B cell (primary cell): ENCODE results near the gene ICA1L. TPM values are rescaled to one million over a fixed set of nuclear protein-coding genes. Genes with fewer than 3 reads are reported as not detected.
"Not testable (repeated sequence)": the region's sequence is repeated elsewhere in the genome, so short reads cannot be mapped to it uniquely, and the experiment has no call there.

ENCODE experiments used
- ATAC-seq: fragments of 200-7000 bp; cut with Tn5 transposase; one replicate; pipeline ENCODE4 v1.10.0; 2021; ENCODE audit warnings: low read depth, mild to moderate bottlenecking, moderate number of reproducible peaks, moderate library complexity
- CTCF ChIA-PET: fragments of 350-600 bp; sonication (Branson Sonifier 250); formaldehyde crosslinking; loops from one replicate; lab custom pipeline; 2021; ENCODE audit warnings: antibody characterized with exemption, inconsistent platforms; lab: Charles Lee
- POLR2A ChIA-PET: fragments of 350-600 bp; sonication (Branson Sonifier 250); formaldehyde crosslinking; loops from one replicate; lab custom pipeline; 2021; ENCODE audit warnings: antibody characterized with exemption; lab: Charles Lee
- DNase-seq: peaks from one replicate; pipeline ENCODE4 v3.0.0; 2013
- H2AFZ ChIP-seq: 2 replicates; pipeline ENCODE4 v1.6.1; 2012; ENCODE audit warnings: mild to moderate bottlenecking, low read depth, low read length; ENCODE audit not compliant: insufficient read depth, poor library complexity, severe bottlenecking
- H3K27ac ChIP-seq, 2 donors: 1 replicate in 1 of 2; 2 replicates in 1 of 2; pipeline ENCODE4 v1.5.1; 2012 to 2013; ENCODE audit warnings: low read length in 2 of 2, mild to moderate bottlenecking in 2 of 2, moderate library complexity in 1 of 2
- H3K27me3 ChIP-seq, 4 experiments: fragments of 200-600 bp in 1 of 4; sonication (generic) in 1 of 4; replicated peaks in 1 of 4; 1 replicate in 2 of 4; 2 replicates in 2 of 4; pipeline versions ENCODE4 v1.6.1 to v1.7.0; 2013 to 2016; ENCODE audit warnings: low read length in 3 of 4, mild to moderate bottlenecking in 2 of 4, mixed read lengths in 1 of 4, moderate library complexity in 1 of 4; ENCODE audit not compliant: insufficient read depth in 4 of 4, control insufficient read depth in 3 of 4; ENCODE audit errors: control extremely low read depth in 1 of 4
- H3K36me3 ChIP-seq, 2 experiments: replicated peaks in 1 of 2; 1 replicate in 1 of 2; 2 replicates in 1 of 2; pipeline versions ENCODE4 v1.6.1 to v1.7.1; 2013; ENCODE audit warnings: low read length in 1 of 2; ENCODE audit not compliant: insufficient read depth in 2 of 2, control insufficient read depth in 1 of 2; ENCODE audit errors: control extremely low read depth in 1 of 2, extremely low read depth in 1 of 2
- H3K4me1 ChIP-seq, 2 donors: fragments of 200-600 bp in 1 of 2; sonication (generic) in 1 of 2; 1 replicate in 1 of 2; 2 replicates in 1 of 2; pipeline versions ENCODE4 v1.5.1 to v1.6.1; 2013 to 2017; ENCODE audit warnings: low read length in 2 of 2; ENCODE audit not compliant: control insufficient read depth in 2 of 2, insufficient read depth in 2 of 2
- H3K4me2 ChIP-seq: replicated peaks from 2 replicates; pipeline ENCODE3; 2012; ENCODE audit warnings: mild to moderate bottlenecking, low read depth, low read length; ENCODE audit not compliant: poor library complexity, severe bottlenecking
- H3K4me3 ChIP-seq, 5 experiments: fragments of 200-600 bp in 1 of 5; sonication (generic) in 1 of 5; 1 replicate in 3 of 5; 2 replicates in 2 of 5; pipeline versions ENCODE4 v1.5.1 to v1.7.0; 2011 to 2016; ENCODE audit warnings: low read length in 4 of 5, mild to moderate bottlenecking in 4 of 5, low read depth in 2 of 5, control low read depth in 1 of 5, moderate library complexity in 1 of 5; ENCODE audit not compliant: insufficient read depth in 1 of 5; ENCODE audit errors: control extremely low read depth in 1 of 5, extremely low read depth in 1 of 5
- H3K79me2 ChIP-seq: fragments of 200-600 bp; sonication (generic); one replicate; pipeline ENCODE4 v1.6.0; 2016; ENCODE audit warnings: low read length; ENCODE audit not compliant: control insufficient read depth, insufficient read depth
- H3K9ac ChIP-seq: fragments of 200-600 bp; sonication (generic); 2 replicates; pipeline ENCODE4 v1.6.1; 2017; ENCODE audit warnings: mild to moderate bottlenecking, low read length, moderate library complexity
- H3K9me3 ChIP-seq, 3 donors: one replicate each; pipeline versions ENCODE4 v1.6.1 to v1.7.1; 2013; ENCODE audit warnings: low read length in 2 of 3; ENCODE audit not compliant: control insufficient read depth in 2 of 3, insufficient read depth in 1 of 3; ENCODE audit errors: control extremely low read depth in 1 of 3
- H4K20me1 ChIP-seq: 2 replicates; pipeline ENCODE4 v1.6.0; 2012; ENCODE audit warnings: mild to moderate bottlenecking, low read length; ENCODE audit not compliant: insufficient read depth, control insufficient read depth, poor library complexity, severe bottlenecking
- H3K27ac Mint-ChIP-seq: one replicate; pipeline ENCODE4 v1.8.0; 2021; ENCODE audit warnings: mixed read lengths
- H3K27me3 Mint-ChIP-seq: one replicate; pipeline ENCODE4 v1.8.0; 2021; ENCODE audit warnings: mixed read lengths
- H3K4me1 Mint-ChIP-seq: one replicate; pipeline ENCODE4 v1.8.0; 2021; ENCODE audit warnings: mixed read lengths
- H3K4me3 Mint-ChIP-seq: one replicate; pipeline ENCODE4 v1.8.0; 2021; ENCODE audit warnings: mixed read lengths
- H3K9me3 Mint-ChIP-seq: one replicate; pipeline ENCODE4 v1.8.0; 2022; ENCODE audit warnings: mixed read lengths; ENCODE audit not compliant: insufficient read depth
- EZH2 ChIP-seq: IDR thresholded peaks from 2 replicates; pipeline ENCODE4 v1.6.1; 2012; ENCODE audit warnings: borderline replicate concordance, low read depth, mild to moderate bottlenecking, moderate library complexity, low read length; ENCODE audit not compliant: insufficient read depth, poor library complexity, severe bottlenecking
- WGBS: methylation state at CpG from one replicate; pipeline ENCODE4 v1.1.5; 2013; ENCODE audit warnings: missing lambda C conversion rate; ENCODE audit not compliant: insufficient coverage; 5-methylcytosine and 5-hydroxymethylcytosine counted together
- intact Hi-C: fragments of 100-400 bp; cut with micrococcal nuclease; formaldehyde crosslinking; loops from one replicate; pipeline ENCODE4 v1.10.0; 2022
- polyA plus RNA-seq: library from polyadenylated mRNA; depleted of rRNA; stranded (reverse); fragments of >200 nt; gene quantifications from 2 replicates; pipeline ENCODE4 v1.2.3, GENCODE V29; 2012
- total RNA-seq, 2 donors: library from RNA; stranded (reverse); fragments of 120-200 nt in 1 of 2; gene quantifications; 1 replicate in 1 of 2; 2 replicates in 1 of 2; pipeline versions ENCODE4 v1.2.3 to v1.2.4, GENCODE V29; 2013 to 2022
- TF ChIP-seq, protein P1 (sequence below): fragments of 200-600 bp; IDR thresholded peaks from one replicate; pipeline ENCODE4 v1.8.0; 2022; ENCODE audit warnings: antibody characterized with exemption, mild to moderate bottlenecking

Gene ICA1L
- total and polyA plus RNA-seq, 2 donors (not counting 1 experiment from before 2014, with no cell fraction given), result 2.4 to 6.8 TPM

DNA sequence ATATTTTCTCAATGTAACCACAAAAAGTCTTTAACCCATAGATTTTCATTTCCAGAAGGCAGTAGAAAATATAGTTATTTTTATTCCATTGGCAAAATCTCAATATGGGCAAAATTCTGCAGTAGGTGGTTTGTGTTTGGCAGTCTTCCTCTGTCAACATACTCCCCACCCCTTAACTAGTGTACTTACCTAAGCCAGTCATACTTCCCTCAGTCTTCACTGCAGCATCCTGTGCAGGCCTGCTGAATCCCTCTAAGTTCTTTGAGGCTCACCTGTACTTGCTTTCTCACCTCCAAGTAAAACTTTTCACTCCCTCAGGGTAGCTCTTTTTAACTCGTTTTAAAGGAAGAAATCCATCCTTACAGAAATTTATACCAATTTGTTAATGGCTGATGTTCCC is 47.3 kb upstream of the ICA1L start:
- WGBS, result no CpG with 5 or more reads among the region's 1 CpG
- no peak for ATAC-seq
- no peak overlapping the region for H3K4me3 ChIP-seq
- H3K4me3 Mint-ChIP-seq, result no peak overlapping the region
- peaks cover 0 to 3% of the 10 kb centered on the region in 2 experiments for H3K36me3 ChIP-seq
- POLR2A ChIA-PET, result interaction anchor here (0.6 kb wide), 1 partner anchor 305 kb away, joined by 4 read pairs; no protein-coding TSS in a partner anchor
- H3K27ac ChIP-seq, result no peak overlapping the region
- no peaks in the 10 kb centered on the region for H3K9me3 ChIP-seq
- H3K27me3 Mint-ChIP-seq, result no peaks in the 10 kb centered on the region
- intact Hi-C loops, result loop anchor here (10.0 kb wide), 1 partner anchor 884 kb away; the partner anchor contains the start of gene FZD7
- H3K27ac Mint-ChIP-seq, result no peak overlapping the region
- H3K4me2 ChIP-seq, result no peak overlapping the region
- no peaks in the 10 kb centered on the region for H3K4me1 Mint-ChIP-seq
- no peaks in the 10 kb centered on the region for H3K9me3 Mint-ChIP-seq
- CTCF ChIA-PET, result no interaction called here
- peaks cover 4% of the 10 kb centered on the region for H3K79me2 ChIP-seq
- TF ChIP-seq, protein P1, sequence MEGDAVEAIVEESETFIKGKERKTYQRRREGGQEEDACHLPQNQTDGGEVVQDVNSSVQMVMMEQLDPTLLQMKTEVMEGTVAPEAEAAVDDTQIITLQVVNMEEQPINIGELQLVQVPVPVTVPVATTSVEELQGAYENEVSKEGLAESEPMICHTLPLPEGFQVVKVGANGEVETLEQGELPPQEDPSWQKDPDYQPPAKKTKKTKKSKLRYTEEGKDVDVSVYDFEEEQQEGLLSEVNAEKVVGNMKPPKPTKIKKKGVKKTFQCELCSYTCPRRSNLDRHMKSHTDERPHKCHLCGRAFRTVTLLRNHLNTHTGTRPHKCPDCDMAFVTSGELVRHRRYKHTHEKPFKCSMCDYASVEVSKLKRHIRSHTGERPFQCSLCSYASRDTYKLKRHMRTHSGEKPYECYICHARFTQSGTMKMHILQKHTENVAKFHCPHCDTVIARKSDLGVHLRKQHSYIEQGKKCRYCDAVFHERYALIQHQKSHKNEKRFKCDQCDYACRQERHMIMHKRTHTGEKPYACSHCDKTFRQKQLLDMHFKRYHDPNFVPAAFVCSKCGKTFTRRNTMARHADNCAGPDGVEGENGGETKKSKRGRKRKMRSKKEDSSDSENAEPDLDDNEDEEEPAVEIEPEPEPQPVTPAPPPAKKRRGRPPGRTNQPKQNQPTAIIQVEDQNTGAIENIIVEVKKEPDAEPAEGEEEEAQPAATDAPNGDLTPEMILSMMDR, result no peak
- no peak for TF ChIP-seq EZH2
- H4K20me1 ChIP-seq, result no peaks in the 10 kb centered on the region
- H3K4me1 ChIP-seq, result no peaks in the 10 kb centered on the region
- DNase-seq, result no peak
- no peaks in the 10 kb centered on the region for H3K27me3 ChIP-seq
- H2AFZ ChIP-seq, result no peak overlapping the region
- no peak overlapping the region for H3K9ac ChIP-seq

DNA sequence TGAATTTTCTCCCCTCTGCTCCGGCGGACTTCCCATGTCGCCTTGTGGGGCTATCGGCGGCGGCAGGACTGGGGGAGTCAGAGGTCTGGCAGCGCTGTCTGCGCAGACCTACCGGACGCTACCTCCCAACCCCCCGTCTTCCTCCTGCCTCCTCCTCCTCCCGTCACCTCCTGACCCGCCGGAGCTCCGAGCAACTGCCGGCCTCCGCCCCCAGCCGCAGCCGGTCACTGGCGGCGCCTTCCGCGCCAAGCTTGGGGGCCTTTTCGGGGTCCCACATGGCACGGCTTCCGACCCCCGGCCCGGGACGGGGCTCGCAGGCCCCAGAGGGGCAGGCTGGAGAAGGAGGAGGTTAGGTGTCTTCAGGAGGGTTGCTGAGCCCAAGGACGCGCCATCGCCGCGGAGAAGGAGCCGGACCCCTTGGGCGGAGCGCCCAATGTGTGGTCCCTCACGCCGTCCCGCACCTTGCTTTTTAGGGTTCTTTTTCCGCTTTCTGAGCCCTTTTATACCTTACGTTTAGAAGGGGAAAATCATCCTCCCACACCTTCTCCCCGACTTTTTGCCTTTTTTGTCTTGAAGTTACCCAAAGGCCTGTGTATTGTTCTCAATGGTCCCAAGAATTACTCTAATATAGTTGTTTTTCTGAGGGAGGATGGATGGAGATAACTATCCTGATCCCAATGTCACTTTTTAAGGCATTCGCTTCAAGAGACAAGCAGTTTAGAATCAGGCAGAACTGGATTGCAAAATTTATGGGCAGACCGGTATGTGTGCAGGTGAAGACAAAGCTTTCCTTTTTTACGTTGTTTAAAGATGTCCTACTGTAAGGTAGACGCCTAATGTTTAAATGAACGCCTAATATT is 41.0 kb upstream of the ICA1L start:
- DNase-seq (peak; percentile 56), ATAC-seq (peak; percentile 57)
- not testable (repeated sequence) for H3K36me3 ChIP-seq, H3K9me3 ChIP-seq, H3K9me3 Mint-ChIP-seq, H3K27me3 ChIP-seq, H3K27me3 Mint-ChIP-seq
- peaks cover 24% of the 10 kb centered on the region for H3K4me1 Mint-ChIP-seq
- Histone ChIP-seq H4K20me1 (peaks cover 14% of the 10 kb centered on the region), H3K9ac (peak overlapping the region; percentile 91), H3K4me1 (peaks cover 5 to 11% of the 10 kb centered on the region in 2 donors), H2AFZ (peak overlapping the region; percentile 95), H3K27ac (peak overlapping the region; percentile 67 to 83), H3K4me2 (peak overlapping the region; percentile 83), H3K79me2 (peaks cover 37% of the 10 kb centered on the region), H3K4me3 (peak overlapping the region; percentile 52 to 100 (median 97))
- intact Hi-C loops, result loop anchor here (5.0 to 10.0 kb wide), 2 partner anchors 325 to 878 kb away; partner anchors contain the start of gene FZD7
- ChIA-PET POLR2A (interaction anchor here (0.7 to 2.5 kb wide), 3 partner anchors 8 to 326 kb away, joined by 3 to 10 read pairs (median 3); partner anchors contain the start of gene CYP20A1), CTCF (interaction anchor here (3.0 kb wide), 1 partner anchor 326 kb away, joined by 15 read pairs; the partner anchor contains the start of gene CYP20A1)
- 3% methylated on average over 5 of the region's 49 CpGs for WGBS
- H3K27ac Mint-ChIP-seq, result peak overlapping the region; percentile 99
- peak overlapping the region; percentile 99 for H3K4me3 Mint-ChIP-seq
